Right lobe of liver (tissue), 4 donors: ENCODE data around the gene NMNAT2.

Experiments used
- POLR2A ChIP-seq: fragments of 450-650 bp; IDR thresholded peaks from one replicate; pipeline ENCODE4 v1.6.1; 2017; ENCODE audit warnings: antibody characterized with exemption, mild to moderate bottlenecking
- TF ChIP-seq, protein P1 (sequence below), 4 donors: fragments of 200-600 bp in 3 of 4; fragments of 450-650 bp in 1 of 4; IDR thresholded peaks; one replicate each; pipeline versions ENCODE4 v1.5.1 to v1.8.0; 2016 to 2022; ENCODE audit warnings: antibody characterized with exemption in 4 of 4, mild to moderate bottlenecking in 2 of 4
- donor health status: DM: no; HTN: no; CAD: no.
- donor health status: DM: no; HTN: no; CAD: no.
- donor health status: DM: no; HTN: yes; CAD: no.

DNA sequence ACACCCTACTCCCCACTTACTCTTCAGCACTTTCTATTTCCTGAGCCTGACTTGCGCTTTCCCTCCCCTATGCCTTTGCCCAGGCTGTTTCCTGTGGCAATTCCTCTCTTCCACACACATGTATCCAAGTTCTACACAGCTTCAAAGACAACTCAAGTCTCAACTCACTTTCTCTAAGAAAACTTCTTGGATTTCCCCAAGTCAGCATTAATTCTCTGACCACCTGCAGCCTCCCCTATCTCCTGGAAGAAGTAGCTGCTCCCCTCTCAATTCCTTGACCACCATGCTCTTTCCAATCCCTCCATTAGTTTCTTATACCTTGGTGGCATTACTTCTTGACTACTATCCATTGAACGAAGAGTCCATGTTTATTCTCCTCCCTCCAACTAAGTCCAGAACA lies 42.8 kb downstream of the NMNAT2 start:
- TF ChIP-seq, protein P1, sequence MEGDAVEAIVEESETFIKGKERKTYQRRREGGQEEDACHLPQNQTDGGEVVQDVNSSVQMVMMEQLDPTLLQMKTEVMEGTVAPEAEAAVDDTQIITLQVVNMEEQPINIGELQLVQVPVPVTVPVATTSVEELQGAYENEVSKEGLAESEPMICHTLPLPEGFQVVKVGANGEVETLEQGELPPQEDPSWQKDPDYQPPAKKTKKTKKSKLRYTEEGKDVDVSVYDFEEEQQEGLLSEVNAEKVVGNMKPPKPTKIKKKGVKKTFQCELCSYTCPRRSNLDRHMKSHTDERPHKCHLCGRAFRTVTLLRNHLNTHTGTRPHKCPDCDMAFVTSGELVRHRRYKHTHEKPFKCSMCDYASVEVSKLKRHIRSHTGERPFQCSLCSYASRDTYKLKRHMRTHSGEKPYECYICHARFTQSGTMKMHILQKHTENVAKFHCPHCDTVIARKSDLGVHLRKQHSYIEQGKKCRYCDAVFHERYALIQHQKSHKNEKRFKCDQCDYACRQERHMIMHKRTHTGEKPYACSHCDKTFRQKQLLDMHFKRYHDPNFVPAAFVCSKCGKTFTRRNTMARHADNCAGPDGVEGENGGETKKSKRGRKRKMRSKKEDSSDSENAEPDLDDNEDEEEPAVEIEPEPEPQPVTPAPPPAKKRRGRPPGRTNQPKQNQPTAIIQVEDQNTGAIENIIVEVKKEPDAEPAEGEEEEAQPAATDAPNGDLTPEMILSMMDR (IDR thresholded peaks at IDR 0.05): no peak
- no peak for TF ChIP-seq POLR2A
